ENCODE data around the gene SH2B2.

The SH2B2 gene

GRCh38 chr7:102286237-102287110 is at the start of gene SH2B2:
Gene SH2B2 (plus strand): TSS chr7:102286868. CDS start chr7:102300551, 13,683 bp downstream.
- peak; percentile 47 for DNase-seq

DNA sequence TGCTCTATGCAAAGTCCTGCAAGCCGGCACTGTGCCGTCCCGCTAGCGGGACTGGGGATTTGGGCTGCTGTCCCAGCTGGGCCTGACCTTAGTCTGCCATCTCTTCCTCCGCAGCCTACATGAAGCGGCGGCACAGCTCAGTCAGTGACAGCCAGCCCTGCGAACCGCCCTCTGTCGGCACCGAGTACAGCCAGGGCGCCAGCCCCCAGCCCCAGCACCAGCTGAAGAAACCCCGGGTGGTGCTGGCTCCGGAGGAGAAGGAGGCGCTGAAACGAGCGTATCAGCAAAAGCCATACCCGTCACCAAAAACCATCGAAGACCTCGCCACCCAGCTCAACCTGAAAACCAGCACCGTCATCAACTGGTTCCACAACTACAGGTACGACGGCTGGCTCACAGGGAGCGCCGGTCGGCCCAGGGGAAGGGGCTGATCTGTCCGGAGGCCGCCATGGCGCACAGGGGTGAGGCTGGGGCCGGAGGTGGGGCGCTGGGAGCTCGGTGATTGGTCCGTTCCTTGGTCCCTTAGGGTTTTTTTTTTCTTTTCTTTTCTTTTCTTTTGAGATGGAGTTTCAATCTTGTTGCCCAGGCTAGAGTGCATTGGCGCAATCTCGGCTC is 47.4 kb upstream of the SH2B2 start:
- DNase-seq = no peak

GRCh38 chr7:102241431-102241830 is 45.2 kb upstream of the SH2B2 start:
- no peak for DNase-seq

DNA sequence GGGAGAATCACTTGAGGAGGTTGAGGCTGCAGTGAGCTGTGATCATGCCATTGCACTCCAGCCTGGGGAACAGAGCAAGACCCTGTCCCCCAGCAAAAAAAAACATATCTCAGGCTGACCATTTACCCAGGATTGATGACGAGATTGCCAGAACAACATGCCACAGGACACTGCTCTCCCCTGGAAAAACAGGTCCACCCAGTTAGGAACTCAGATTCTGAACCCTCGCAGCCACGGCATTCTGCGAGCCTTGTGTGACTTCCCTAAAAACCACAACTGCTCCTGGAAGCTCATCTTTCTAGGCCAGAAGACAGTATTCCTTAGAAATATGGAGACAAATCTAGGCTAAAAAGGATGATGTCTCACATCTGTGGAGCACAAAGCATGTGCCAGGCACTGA is 42.1 kb upstream of the SH2B2 start:
- no peak for DNase-seq

DNA sequence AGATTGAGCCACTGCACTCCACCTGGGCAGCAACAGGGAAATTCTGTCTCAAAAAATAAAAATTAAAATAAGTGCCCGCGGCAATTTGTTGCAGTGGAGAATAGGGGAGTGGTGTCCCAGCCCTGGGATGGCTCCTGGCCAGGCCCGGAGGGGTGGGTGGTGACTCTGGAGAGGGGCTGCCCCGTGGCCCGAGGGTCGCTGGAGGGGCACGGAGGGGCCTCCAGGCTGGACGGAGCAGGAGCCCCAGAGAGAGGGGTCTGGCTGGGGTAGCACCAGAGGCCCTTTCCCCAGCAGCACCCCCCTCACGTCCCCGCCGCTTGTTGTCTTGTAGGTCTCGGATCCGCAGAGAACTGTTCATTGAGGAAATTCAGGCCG is 38.6 kb upstream of the SH2B2 start:
- no peak for DNase-seq

DNA sequence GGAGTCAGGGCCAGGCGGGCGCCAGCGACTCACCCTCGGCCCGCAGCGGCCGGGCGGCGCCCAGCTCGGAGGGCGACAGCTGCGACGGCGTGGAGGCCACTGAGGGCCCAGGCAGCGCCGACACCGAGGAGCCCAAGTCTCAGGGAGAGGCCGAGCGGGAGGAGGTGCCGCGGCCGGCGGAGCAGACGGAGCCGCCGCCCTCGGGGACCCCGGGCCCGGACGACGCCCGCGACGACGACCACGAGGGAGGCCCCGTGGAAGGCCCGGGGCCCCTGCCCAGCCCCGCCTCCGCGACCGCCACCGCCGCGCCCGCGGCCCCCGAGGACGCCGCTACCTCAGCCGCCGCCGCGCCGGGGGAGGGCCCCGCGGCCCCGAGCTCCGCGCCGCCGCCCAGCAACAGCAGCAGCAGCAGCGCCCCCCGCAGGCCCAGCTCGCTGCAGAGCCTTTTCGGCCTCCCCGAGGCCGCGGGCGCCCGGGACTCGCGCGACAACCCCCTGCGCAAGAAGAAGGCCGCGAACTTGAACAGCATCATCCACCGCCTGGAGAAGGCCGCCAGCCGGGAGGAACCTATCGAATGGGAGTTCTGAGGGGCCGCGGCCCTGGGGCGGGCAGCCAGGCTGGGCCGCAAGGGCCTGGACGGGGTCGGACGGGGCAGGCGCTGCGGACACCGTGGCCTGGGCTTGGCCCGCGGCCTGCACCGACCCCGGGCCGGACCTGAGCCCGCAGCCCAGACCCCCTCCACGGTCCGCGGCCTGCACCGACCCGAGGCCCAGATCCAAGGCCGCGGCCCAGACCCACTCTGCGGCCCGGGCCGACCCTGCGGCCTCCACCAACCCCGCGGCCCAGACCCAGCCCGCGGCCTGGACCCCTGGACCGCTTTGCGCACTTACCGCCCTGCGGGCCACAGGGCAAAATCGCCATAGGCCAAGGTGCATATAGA is 37.9 kb upstream of the SH2B2 start:
- no peak for DNase-seq

DNA sequence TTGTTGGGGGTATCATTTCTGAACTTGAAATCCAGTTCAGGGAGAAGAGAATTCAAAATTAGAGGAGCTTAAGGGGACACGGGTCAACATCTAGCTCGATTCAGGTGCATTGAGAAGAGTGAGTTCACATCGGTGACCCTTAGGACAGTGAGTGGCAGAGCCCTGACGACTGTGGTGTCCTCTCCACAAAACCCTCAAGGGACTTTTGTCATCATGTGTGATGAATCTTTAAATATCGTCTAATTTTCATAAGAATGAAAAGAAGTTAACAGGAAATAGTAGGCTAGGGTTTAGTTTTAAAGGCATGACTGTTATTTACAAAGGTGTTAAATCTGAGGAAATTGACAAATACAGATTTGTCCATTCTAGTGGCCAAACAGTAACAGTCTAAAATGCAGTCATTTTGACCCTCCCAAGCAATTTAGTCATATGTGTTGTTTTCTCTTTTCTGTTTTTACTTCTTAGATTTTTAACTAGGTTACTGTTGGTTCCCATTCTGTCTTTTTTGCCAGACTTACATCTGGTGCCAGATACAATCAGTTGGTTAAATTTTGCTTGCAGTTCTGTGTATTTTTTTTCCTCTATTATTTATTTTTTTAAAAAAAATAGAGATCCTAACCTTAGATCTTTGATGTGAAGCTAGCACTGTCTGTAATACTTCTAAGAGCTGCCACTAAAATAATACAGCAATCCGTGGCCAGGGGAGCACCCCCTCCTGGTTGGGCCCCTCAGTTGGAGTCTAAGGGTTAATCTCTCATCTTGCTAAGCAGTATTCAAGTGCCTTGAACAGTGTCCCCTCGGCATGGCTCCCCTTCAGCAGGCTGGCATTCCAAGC is 34.9 kb upstream of the SH2B2 start:
- no peak for DNase-seq

DNA sequence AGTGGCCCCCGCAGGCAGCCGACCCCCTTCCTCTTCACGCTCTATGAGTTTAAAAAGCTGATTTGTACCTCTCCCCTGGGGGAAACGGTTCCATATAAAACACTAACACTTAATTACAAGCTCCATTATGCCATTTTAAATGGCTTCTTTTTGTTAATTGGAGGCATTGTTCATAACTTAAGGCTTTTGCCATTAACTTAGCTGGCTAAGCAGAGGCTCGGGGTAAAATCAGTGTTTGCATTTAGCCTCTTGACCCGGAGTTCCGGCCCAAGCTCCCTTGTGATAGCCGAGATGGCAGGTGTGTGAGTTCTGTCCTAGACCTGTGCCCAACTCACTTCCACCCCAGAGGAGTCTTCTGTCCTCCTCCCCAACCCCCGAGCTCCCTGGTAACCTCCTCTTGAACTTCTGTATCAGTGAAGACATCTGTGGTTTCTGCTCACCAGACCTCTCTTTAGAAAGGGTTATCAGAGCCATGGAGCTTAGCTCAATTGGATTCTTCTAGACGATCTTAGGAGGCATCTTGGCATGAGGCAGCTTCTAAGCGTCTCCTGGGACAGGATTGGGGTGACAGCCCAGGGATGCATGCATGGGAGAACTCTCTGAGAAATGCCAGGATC is 34.2 kb upstream of the SH2B2 start:
- DNase-seq = no peak

GRCh38 chr7:102253066-102253972 is 33.3 kb upstream of the SH2B2 start:
- DNase-seq = no peak

DNA sequence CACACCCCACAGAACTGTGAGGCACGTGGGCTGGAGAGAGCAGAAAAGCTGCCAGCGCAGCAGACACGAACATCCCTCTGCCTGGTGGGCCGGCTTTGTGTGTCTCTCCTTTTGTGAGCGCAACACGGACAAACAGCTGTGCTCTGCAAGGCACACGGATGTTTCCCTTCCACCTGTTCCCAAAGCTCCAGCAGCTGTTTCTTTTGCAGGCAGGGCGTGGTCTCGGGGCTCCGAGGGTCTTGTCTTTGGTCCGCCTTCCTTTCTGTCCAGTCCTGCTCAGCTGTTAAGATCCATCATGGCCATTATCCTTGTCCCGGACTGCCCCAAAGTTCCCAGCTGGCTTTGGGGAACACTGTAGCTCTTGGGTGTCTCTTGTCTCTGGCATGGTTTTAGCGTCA is 32.7 kb upstream of the SH2B2 start:
- DNase-seq = no peak

DNA sequence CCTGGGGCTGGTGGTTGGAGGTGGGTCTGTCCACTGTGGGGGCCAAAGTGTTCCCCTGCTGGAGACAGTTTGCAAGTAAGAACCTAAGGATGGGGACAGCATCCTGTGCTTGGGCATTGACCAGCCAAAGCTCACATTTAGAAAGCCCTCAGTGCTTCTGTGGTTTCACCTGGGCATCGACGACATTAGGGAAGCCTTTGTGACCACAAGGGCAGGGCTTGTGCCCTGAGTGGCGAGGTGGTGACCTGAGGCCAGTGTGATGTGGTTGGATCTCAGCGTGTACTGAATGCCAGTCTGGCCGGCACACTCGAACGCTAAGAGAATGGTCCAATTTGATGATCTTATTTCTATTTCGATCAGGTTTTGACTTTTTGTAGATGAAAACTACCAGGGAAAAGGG is 32.1 kb upstream of the SH2B2 start:
- DNase-seq = no peak

DNA sequence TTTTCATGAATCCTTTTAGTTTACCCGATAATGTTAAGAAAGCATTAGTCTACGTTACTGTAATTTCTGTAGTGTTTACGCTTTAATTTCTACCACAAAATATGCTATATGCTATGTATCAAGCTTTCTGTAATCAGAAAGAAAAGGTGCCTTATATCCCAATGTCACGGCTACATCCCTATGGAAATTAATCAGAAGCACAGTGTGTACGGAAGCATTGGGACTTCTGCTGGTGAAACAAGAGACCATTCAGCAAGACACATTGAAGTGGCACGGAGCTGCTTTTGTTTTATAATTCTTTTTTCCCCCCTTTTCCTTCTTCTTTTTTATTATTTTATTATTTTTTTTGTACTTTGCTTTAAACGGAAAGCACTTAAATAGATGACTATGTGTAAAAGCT is 31.2 kb upstream of the SH2B2 start:
- DNase-seq = no peak

DNA sequence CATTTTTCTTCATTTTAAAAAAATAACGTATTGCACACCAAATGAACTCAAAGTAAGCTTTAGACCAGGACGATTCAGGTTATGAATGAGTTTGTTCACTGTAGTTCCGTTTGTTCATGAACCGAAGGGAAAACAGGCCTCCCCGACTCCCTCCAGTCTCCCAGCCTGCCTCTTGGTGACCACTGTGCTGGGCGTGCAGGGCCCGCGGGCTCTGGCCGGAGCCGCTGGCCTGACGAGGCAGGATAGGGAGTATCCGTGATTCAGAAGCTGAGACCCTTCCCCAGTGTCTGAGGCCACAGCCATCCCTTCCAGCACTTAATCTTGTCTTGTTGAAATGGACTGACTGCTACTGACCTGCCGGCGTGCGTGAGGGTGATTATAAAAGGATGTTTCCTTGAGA is 30.8 kb upstream of the SH2B2 start:
- no peak for DNase-seq

DNA sequence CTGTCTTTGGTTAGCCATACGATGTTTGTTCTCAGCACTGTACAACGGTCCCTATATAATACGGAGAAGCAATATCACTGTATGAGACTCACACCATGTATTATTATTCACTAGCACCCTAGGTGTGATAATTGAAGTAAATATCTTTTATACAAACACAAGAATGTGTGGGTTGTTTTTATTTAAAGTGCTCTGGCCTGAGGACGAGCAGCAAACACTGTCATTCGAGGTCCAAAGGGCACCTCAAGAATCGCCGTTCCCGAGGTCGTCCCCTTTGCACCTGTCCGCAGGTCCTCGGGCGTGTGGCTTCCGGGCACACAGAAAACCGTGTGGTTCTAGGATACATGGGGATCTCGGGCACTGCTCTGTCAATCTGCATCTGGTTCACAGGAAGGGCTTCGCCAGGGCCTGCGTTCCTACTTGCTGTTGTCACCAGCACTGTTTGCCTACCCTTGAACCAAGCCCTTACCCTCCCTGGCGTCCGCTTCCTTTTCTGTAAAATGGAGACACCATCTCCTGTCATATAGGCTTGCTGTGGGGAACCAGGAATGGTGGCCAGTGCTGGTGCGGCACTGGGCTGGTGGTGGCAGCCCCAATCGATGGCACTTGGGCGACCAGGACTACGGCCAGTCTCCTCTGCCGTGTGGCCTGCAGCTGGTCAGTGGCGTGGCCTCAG is 28.5 kb upstream of the SH2B2 start:
- DNase-seq = no peak

GRCh38 chr7:102258749-102259107 is 27.9 kb upstream of the SH2B2 start:
- DNase-seq = no peak

DNA sequence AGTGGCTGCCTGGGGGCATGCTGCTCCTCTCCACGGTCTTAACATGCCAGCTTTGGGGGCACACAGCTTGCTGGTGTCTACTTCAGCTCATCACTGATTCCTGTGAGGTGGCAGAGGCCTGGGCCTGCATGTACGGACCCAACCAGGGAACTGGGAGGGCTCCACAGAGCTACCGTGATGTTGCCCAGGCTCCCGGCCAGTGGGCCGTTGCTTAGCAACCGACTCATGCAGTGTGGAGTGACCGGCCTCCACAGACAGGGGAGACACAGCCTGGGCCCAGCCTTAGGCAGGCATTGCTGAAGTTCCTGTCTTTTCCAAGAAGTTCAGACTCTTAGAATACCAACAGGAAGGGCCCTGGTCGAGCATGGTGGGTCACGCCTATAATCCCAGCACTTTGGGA is 25.8 kb upstream of the SH2B2 start:
- DNase-seq = no peak

DNA sequence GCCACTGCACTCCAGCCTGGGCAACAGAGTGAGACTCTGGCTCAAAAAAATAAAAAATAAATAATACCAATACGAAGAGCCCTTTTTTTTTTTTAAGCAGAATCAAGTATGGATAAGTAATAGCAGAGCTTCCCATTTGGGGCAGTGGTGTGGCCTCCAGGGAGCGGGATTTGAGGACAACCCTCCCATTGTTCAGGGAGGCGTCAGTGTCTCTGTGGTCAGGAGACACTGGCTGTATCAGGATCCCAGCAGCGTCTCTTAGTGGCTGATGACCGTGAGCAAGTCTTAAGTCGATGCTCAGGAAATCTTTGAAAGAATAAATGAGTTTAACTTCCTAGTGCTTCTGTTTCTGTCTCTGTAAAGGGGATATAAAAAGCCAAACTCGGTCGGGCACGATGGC is 25.2 kb upstream of the SH2B2 start:
- DNase-seq = no peak

DNA sequence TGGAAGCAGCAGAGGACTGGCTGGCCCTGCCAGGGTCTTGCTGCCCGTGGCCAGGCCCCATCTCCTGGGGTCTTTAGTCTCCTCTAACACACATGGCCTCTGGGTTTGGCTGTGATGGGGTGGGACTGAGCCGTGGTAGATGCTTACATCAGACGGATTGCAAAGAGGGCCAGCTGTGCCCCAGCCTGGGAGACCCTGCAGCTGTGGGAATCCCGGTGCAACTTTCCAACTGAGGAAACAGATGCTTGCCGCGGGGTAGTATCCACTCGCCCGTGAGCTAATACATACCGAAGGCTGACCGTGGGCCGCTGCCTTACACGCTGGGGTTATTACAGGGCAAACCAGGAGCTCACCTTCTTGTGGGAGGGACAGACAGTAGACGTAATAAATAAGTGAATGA is 24.1 kb upstream of the SH2B2 start:
- no peak for DNase-seq

DNA sequence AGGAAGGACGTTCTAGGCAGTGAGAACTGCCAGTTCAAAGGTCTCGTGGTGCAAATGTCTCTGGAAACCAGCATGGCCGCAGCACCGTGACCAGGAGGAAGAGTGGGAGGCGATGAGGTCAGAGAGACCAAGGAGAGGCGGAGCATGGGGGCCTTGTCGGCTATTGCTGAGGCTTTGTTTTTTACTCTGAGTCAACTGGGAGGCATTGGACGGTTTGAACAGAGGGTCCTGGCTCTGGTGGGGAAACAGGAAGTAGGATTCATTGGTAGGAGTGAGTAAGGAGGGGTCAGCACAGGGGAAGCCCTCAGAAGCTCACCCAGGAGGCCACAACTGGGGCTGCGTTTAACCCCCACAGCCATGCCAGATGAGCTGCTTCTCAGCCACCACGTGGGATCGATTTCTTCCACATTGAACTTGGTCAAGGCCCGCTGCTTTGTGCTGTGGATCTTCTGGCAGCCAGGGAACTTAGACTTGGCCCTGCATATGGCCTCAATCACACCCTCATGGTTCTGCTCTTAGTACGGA is 22.2 kb upstream of the SH2B2 start:
- no peak for DNase-seq

- no peak for DNase-seq
Observed at GRCh38 chr7:102266541-102266940, 20.1 kb upstream of the SH2B2 start.
